DMS153 (cell line): ENCODE results near the gene NUP210L.

Experiments
- DNase-seq: peaks from one replicate; lab custom pipeline; 2025; lab: John Stamatoyannopoulos, UW

Gene NUP210L

DNA sequence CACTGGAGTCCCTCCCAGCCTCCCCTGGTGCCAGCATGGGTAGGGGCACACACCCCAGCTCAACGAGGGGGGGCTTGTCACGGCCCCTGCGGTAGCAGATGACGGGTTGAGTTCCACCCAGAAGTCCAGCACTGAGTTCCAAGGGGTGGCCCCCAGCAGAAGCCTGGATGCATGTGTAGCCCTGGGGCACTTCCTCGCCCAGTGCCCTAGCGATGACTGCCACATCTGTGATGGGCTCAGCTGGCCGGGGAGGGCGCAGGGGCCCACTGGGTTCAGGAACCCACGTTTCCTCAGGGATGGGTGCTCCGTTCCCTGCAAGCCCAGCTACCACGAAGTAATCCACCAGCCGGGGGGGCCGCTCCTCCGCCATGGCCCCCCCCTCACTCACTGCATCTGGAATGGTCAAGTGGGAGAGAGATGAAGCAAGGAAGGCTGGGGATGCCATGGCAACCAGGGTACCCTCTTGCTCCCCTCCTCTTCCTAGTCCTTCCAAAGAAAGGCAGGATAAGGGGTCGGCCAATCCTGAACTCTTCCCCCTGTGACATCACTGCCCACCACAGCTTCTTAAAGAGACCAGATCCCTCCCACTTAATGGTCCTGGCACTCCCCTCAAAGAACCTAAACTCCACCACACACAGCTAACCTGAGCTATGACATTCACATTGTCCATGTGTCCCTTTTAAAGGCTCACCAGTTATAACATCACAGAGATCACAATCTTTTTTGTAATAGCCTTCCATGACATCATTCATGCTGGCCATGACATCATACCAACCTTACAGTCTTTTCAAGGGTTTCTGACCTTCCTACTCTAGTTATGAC lies 210.7 kb downstream of the NUP210L start:
- DNase-seq, result no peak

DNA sequence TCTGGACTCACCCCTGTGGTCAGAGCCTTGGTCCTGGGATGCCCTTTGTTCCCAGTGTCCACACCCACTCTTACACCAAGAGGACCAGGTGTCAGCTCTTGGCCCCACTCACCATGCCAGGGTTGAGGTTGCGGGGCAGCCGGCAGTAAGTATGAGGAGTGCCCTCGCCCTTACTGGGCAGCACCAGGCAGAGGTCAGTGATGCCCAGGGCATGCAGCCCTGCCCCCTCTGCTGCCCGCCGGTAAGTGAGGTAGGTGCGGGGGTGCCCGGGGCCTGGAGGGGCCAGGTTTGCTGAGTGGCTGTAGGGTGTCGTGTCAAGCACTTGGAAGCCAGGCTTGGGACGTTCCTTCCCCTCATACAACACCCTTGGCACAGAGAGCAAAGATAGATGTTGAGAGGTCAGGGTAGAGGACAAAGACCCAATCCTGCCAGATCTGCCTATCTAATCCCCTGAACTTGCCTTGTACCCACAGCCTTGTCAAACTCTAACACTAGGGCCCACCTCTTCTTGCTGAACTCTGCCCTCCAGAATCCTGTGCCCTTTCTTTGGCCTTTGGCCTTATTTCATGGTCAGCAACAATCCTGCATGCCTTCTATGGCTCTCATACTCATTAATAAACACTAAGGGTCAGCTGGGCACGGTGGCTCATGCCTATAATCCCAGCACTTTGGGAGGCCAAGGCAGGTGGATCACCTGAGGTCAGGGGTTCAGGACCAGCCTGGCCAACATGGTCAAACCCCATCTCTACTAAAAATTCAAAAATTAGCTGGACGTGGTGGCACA lies 211.9 kb downstream of the NUP210L start:
- DNase-seq, result no peak
